ENCODE results near the gene MTG1.
"Not testable (repeated sequence)": the region's sequence is repeated elsewhere in the genome, so short reads cannot be mapped to it uniquely, and the experiment has no call there.

MTG1 gene

GRCh38 chr10:133400624-133401424 is 6.9 kb downstream of the MTG1 start:
- Histone ChIP-seq H3K4me1 (ENCODE audit: control insufficient read depth, insufficient read depth, low read length) (no peaks in the 10 kb centered on the region), H3K36me3 (ENCODE audit: control insufficient read depth, insufficient read depth, low read length) (no peaks in the 10 kb centered on the region), H3K9ac (ENCODE audit: low read length) (no peak overlapping the region), H3K27me3 (ENCODE audit: control insufficient read depth, insufficient read depth, low read length) (no peaks in the 10 kb centered on the region), H3K9me3 (ENCODE audit: control insufficient read depth, low read length) (no peaks in the 10 kb centered on the region), H3K4me3 (ENCODE audit: low read length) (no peak overlapping the region)

- Histone ChIP-seq H3K4me3 (ENCODE audit: low read length) (no peak overlapping the region), H3K9me3 (ENCODE audit: control insufficient read depth, low read length) (no peaks in the 10 kb centered on the region), H3K9ac (ENCODE audit: low read length) (no peak overlapping the region), H3K4me1 (ENCODE audit: control insufficient read depth, insufficient read depth, low read length) (no peaks in the 10 kb centered on the region), H3K36me3 (ENCODE audit: control insufficient read depth, insufficient read depth, low read length) (no peaks in the 10 kb centered on the region), H3K27me3 (ENCODE audit: control insufficient read depth, insufficient read depth, low read length) (no peaks in the 10 kb centered on the region)
These were observed 7.5 kb downstream of the MTG1 start for GRCh38 chr10:133401500-133401899.

GRCh38 chr10:133401981-133402725 is 8.2 kb downstream of the MTG1 start:
- H3K36me3 ChIP-seq (ENCODE audit: control insufficient read depth, insufficient read depth, low read length) = no peaks in the 10 kb centered on the region
- H3K9me3 ChIP-seq (ENCODE audit: control insufficient read depth, low read length) = no peaks in the 10 kb centered on the region
- no peak overlapping the region for H3K4me3 ChIP-seq (ENCODE audit: low read length)

GRCh38 chr10:133403359-133403758 is 9.4 kb downstream of the MTG1 start:
- Histone ChIP-seq H3K9me3 (ENCODE audit: control insufficient read depth, low read length) (no peaks in the 10 kb centered on the region), H3K4me1 (ENCODE audit: control insufficient read depth, insufficient read depth, low read length) (no peaks in the 10 kb centered on the region), H3K36me3 (ENCODE audit: control insufficient read depth, insufficient read depth, low read length) (no peaks in the 10 kb centered on the region), H3K4me3 (ENCODE audit: low read length) (no peak overlapping the region), H3K27me3 (ENCODE audit: control insufficient read depth, insufficient read depth, low read length) (no peaks in the 10 kb centered on the region), H3K9ac (ENCODE audit: low read length) (no peak overlapping the region)

More at GRCh38 chr10:133401981-133402725, 8.2 kb downstream of the MTG1 start:
- Histone ChIP-seq H3K4me1 (ENCODE audit: control insufficient read depth, insufficient read depth, low read length) (no peaks in the 10 kb centered on the region), H3K27me3 (ENCODE audit: control insufficient read depth, insufficient read depth, low read length) (no peaks in the 10 kb centered on the region), H3K9ac (ENCODE audit: low read length) (no peak overlapping the region)

GRCh38 chr10:133403784-133404183 is 9.8 kb downstream of the MTG1 start:
- Histone ChIP-seq H3K9me3 (ENCODE audit: control insufficient read depth, low read length) (no peaks in the 10 kb centered on the region), H3K27me3 (ENCODE audit: control insufficient read depth, insufficient read depth, low read length) (no peaks in the 10 kb centered on the region), H3K4me1 (ENCODE audit: control insufficient read depth, insufficient read depth, low read length) (no peaks in the 10 kb centered on the region), H3K4me3 (ENCODE audit: low read length) (no peak overlapping the region), H3K9ac (ENCODE audit: low read length) (no peak overlapping the region), H3K36me3 (ENCODE audit: control insufficient read depth, insufficient read depth, low read length) (no peaks in the 10 kb centered on the region)

- Histone ChIP-seq H3K27me3 (ENCODE audit: control insufficient read depth, insufficient read depth, low read length) (no peaks in the 10 kb centered on the region), H3K4me1 (ENCODE audit: control insufficient read depth, insufficient read depth, low read length) (no peaks in the 10 kb centered on the region), H3K9me3 (ENCODE audit: control insufficient read depth, low read length) (no peaks in the 10 kb centered on the region), H3K4me3 (ENCODE audit: low read length) (no peak overlapping the region), H3K9ac (ENCODE audit: low read length) (no peak overlapping the region), H3K36me3 (ENCODE audit: control insufficient read depth, insufficient read depth, low read length) (no peaks in the 10 kb centered on the region)
These were observed 11.3 kb downstream of the MTG1 start for GRCh38 chr10:133405272-133405671.

GRCh38 chr10:133405844-133406527 is 12.0 kb downstream of the MTG1 start:
- Histone ChIP-seq H3K4me3 (ENCODE audit: low read length) (no peak overlapping the region), H3K27me3 (ENCODE audit: control insufficient read depth, insufficient read depth, low read length) (no peaks in the 10 kb centered on the region), H3K4me1 (ENCODE audit: control insufficient read depth, insufficient read depth, low read length) (no peaks in the 10 kb centered on the region), H3K36me3 (ENCODE audit: control insufficient read depth, insufficient read depth, low read length) (no peaks in the 10 kb centered on the region), H3K9me3 (ENCODE audit: control insufficient read depth, low read length) (no peaks in the 10 kb centered on the region), H3K9ac (ENCODE audit: low read length) (no peak overlapping the region)

- no peak overlapping the region for H3K4me3 ChIP-seq (ENCODE audit: low read length)
These were observed 17.8 kb downstream of the MTG1 start for GRCh38 chr10:133411523-133412380.

GRCh38 chr10:133412381-133412711 is 18.4 kb downstream of the MTG1 start:
- Histone ChIP-seq H3K27me3 (ENCODE audit: control insufficient read depth, insufficient read depth, low read length) (no peaks in the 10 kb centered on the region), H3K9ac (ENCODE audit: low read length) (no peak overlapping the region), H3K36me3 (ENCODE audit: control insufficient read depth, insufficient read depth, low read length) (no peaks in the 10 kb centered on the region), H3K9me3 (ENCODE audit: control insufficient read depth, low read length) (peaks cover 5% of the 10 kb centered on the region), H3K4me1 (ENCODE audit: control insufficient read depth, insufficient read depth, low read length) (no peaks in the 10 kb centered on the region), H3K4me3 (ENCODE audit: low read length) (no peak overlapping the region)

More at GRCh38 chr10:133411523-133412380, 17.8 kb downstream of the MTG1 start:
- Histone ChIP-seq H3K9me3 (ENCODE audit: control insufficient read depth, low read length) (peaks cover 5% of the 10 kb centered on the region), H3K36me3 (ENCODE audit: control insufficient read depth, insufficient read depth, low read length) (no peaks in the 10 kb centered on the region), H3K9ac (ENCODE audit: low read length) (no peak overlapping the region), H3K27me3 (ENCODE audit: control insufficient read depth, insufficient read depth, low read length) (no peaks in the 10 kb centered on the region), H3K4me1 (ENCODE audit: control insufficient read depth, insufficient read depth, low read length) (no peaks in the 10 kb centered on the region)

GRCh38 chr10:133414401-133414800 is 20.4 kb downstream of the MTG1 start:
- H3K4me1 ChIP-seq (ENCODE audit: control insufficient read depth, insufficient read depth, low read length); H3K9me3 ChIP-seq (ENCODE audit: control insufficient read depth, low read length); H3K27me3 ChIP-seq (ENCODE audit: control insufficient read depth, insufficient read depth, low read length); H3K4me3 ChIP-seq (ENCODE audit: low read length); H3K9ac ChIP-seq (ENCODE audit: low read length); H3K36me3 ChIP-seq (ENCODE audit: control insufficient read depth, insufficient read depth, low read length): not testable (repeated sequence)

- Histone ChIP-seq H3K9ac (ENCODE audit: low read length) (no peak overlapping the region), H3K9me3 (ENCODE audit: control insufficient read depth, low read length) (peaks cover 5% of the 10 kb centered on the region), H3K4me1 (ENCODE audit: control insufficient read depth, insufficient read depth, low read length) (no peaks in the 10 kb centered on the region), H3K36me3 (ENCODE audit: control insufficient read depth, insufficient read depth, low read length) (no peaks in the 10 kb centered on the region), H3K4me3 (ENCODE audit: low read length) (no peak overlapping the region), H3K27me3 (ENCODE audit: control insufficient read depth, insufficient read depth, low read length) (no peaks in the 10 kb centered on the region)
These were observed 21.8 kb downstream of the MTG1 start for GRCh38 chr10:133415752-133416151.
